ENCODE measurements around the gene PRPF31. TPM values are rescaled to one million over a fixed set of nuclear protein-coding genes. Genes with fewer than 3 reads are reported as not detected.
A peak's percentile ranks its signal among the peaks of the same experiment; 100 is the strongest.

Gene PRPF31
- total RNA-seq, 1 donor: 46.7 TPM

DNA sequence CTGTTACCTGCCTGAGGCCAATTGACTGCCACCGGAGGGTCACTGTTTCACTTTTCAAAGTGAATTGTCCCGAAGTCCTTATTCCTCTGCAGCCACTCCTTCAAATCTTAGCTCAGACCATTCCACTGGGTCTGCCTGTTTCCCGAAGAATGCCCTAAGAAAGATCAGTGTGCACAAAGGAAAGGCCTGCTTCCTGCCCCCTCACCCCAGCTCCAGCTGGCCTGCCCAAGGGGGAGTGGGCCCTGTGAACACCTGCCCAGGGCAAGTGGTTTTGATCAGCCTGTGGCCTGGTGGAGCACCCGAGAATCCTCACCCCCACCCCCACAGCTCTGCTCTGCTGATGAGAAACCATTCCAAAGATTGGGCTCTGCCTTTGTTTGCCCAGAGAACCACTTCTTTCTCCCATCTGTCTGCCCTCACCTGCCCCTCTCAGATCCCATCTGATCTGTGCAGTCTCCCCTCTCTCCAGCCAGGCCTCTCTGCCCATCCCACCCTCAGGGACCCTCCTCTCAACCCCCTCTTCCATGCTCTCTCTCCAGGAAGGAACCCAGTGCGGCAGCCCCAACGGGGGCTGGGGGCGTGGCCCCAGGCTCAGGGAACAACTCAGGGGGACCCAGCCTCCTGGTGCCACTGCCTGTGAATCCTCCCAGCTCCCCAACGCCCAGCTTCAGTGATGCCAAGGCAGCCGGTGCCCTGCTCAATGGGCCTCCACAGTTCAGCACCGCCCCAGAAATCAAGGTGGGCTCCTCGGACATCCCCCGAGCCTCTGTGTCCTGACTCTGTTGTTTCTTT, 33.7 kb downstream of the PRPF31 start:
- no peak overlapping the region for H2AFZ ChIP-seq (ENCODE audit: low read length)
- TF ChIP-seq, protein P1, sequence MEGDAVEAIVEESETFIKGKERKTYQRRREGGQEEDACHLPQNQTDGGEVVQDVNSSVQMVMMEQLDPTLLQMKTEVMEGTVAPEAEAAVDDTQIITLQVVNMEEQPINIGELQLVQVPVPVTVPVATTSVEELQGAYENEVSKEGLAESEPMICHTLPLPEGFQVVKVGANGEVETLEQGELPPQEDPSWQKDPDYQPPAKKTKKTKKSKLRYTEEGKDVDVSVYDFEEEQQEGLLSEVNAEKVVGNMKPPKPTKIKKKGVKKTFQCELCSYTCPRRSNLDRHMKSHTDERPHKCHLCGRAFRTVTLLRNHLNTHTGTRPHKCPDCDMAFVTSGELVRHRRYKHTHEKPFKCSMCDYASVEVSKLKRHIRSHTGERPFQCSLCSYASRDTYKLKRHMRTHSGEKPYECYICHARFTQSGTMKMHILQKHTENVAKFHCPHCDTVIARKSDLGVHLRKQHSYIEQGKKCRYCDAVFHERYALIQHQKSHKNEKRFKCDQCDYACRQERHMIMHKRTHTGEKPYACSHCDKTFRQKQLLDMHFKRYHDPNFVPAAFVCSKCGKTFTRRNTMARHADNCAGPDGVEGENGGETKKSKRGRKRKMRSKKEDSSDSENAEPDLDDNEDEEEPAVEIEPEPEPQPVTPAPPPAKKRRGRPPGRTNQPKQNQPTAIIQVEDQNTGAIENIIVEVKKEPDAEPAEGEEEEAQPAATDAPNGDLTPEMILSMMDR (IDR thresholded peaks at IDR 0.05; ENCODE audit: extremely low read depth, low read depth, low read length): no peak

DNA sequence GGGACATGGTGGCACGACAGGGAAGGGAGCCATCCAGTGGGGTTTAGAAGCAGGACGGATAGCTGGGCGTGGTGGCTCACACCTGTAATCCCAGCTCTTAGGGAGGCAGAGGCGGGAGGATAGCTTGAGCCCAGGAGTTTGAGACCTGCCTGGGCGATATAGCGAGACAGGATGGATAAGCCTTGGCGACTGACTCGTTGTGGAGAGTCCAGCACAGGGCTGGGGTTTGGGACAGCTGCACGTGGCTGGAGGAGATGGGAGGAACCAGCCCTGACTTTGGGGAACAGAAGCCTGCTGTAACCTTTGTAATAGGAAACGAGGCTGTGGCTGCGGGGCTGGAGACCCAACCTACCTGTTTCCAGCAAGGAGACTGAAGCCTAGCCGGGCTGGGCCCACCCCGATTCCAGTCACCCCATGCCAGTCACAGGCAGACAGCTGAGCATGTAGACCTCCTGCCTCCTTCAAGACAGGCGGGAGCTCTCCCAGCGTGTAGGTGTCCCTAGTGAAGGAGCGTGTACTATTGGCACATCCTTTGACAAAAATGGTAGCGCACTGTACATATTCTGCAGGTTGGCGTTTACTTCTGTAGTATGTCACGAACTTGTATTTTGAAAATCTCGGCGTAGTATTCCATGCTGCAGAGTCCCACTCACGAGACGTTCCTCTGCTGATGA, 35.9 kb downstream of the PRPF31 start:
- Histone ChIP-seq H4K20me1 (ENCODE audit: insufficient read depth, low read length) (peaks cover 30% of the 10 kb centered on the region), H3K4me3 (ENCODE audit: insufficient read depth, low read length) (no peak overlapping the region), H3K36me3 (ENCODE audit: insufficient read depth, low read length) (peaks cover 92% of the 10 kb centered on the region), H3K79me2 (ENCODE audit: insufficient read depth, low read length) (no peaks in the 10 kb centered on the region), H3K27ac (ENCODE audit: low read depth, low read length) (no peak overlapping the region), H3K4me2 (ENCODE audit: insufficient read depth, low read length) (no peak overlapping the region), H2AFZ (ENCODE audit: low read length) (no peak overlapping the region), H3K4me1 (ENCODE audit: insufficient read depth, low read length) (peaks cover 21% of the 10 kb centered on the region), H3K9me3 (ENCODE audit: low read depth, low read length) (no peaks in the 10 kb centered on the region), H3K27me3 (ENCODE audit: insufficient read depth, low read length) (no peaks in the 10 kb centered on the region)
- no peak for DNase-seq (ENCODE audit: insufficient read length, low spot score, missing footprints)
- TF ChIP-seq, protein P1 (IDR thresholded peaks at IDR 0.05; ENCODE audit: extremely low read depth, low read depth, low read length): no peak

More for the DNA sequence above, 33.7 kb downstream of the PRPF31 start:
- no peaks in the 10 kb centered on the region for H3K79me2 ChIP-seq (ENCODE audit: insufficient read depth, low read length)
- peaks cover 91% of the 10 kb centered on the region for H3K36me3 ChIP-seq (ENCODE audit: insufficient read depth, low read length)
- H3K4me2 ChIP-seq (ENCODE audit: insufficient read depth, low read length): no peak overlapping the region
- H3K4me1 ChIP-seq (ENCODE audit: insufficient read depth, low read length): peaks cover 13% of the 10 kb centered on the region
- peaks cover 32% of the 10 kb centered on the region for H4K20me1 ChIP-seq (ENCODE audit: insufficient read depth, low read length)
- no peak overlapping the region for H3K27ac ChIP-seq (ENCODE audit: low read depth, low read length)
- H3K27me3 ChIP-seq (ENCODE audit: insufficient read depth, low read length): no peaks in the 10 kb centered on the region
- no peaks in the 10 kb centered on the region for H3K9me3 ChIP-seq (ENCODE audit: low read depth, low read length)
- no peak for DNase-seq (ENCODE audit: insufficient read length, low spot score, missing footprints)
- no peak overlapping the region for H3K4me3 ChIP-seq (ENCODE audit: insufficient read depth, low read length)

GRCh38 chr19:54152267-54152666, 36.7 kb downstream of the PRPF31 start:
- Histone ChIP-seq H3K79me2 (ENCODE audit: insufficient read depth, low read length) (no peaks in the 10 kb centered on the region), H3K4me2 (ENCODE audit: insufficient read depth, low read length) (no peak overlapping the region), H3K27ac (ENCODE audit: low read depth, low read length) (no peak overlapping the region), H3K4me1 (ENCODE audit: insufficient read depth, low read length) (peaks cover 21% of the 10 kb centered on the region), H3K4me3 (ENCODE audit: insufficient read depth, low read length) (no peak overlapping the region), H3K27me3 (ENCODE audit: insufficient read depth, low read length) (no peaks in the 10 kb centered on the region), H3K36me3 (ENCODE audit: insufficient read depth, low read length) (peaks cover 92% of the 10 kb centered on the region), H3K9me3 (ENCODE audit: low read depth, low read length) (no peaks in the 10 kb centered on the region), H4K20me1 (ENCODE audit: insufficient read depth, low read length) (peaks cover 25% of the 10 kb centered on the region), H2AFZ (ENCODE audit: low read length) (no peak overlapping the region)
- TF ChIP-seq, protein P1 (IDR thresholded peaks at IDR 0.05; ENCODE audit: extremely low read depth, low read depth, low read length): no peak
- DNase-seq (ENCODE audit: insufficient read length, low spot score, missing footprints): no peak

GRCh38 chr19:54152878-54153524, 37.4 kb downstream of the PRPF31 start:
- Histone ChIP-seq H3K4me3 (ENCODE audit: insufficient read depth, low read length) (no peak overlapping the region), H3K27ac (ENCODE audit: low read depth, low read length) (peak overlapping the region; percentile 48), H3K36me3 (ENCODE audit: insufficient read depth, low read length) (peaks cover 91% of the 10 kb centered on the region), H2AFZ (ENCODE audit: low read length) (no peak overlapping the region), H3K9me3 (ENCODE audit: low read depth, low read length) (no peaks in the 10 kb centered on the region), H3K4me2 (ENCODE audit: insufficient read depth, low read length) (no peak overlapping the region), H3K4me1 (ENCODE audit: insufficient read depth, low read length) (peaks cover 21% of the 10 kb centered on the region), H4K20me1 (ENCODE audit: insufficient read depth, low read length) (peaks cover 19% of the 10 kb centered on the region), H3K79me2 (ENCODE audit: insufficient read depth, low read length) (peaks cover 1% of the 10 kb centered on the region), H3K27me3 (ENCODE audit: insufficient read depth, low read length) (no peaks in the 10 kb centered on the region)
- DNase-seq (ENCODE audit: insufficient read length, low spot score, missing footprints): no peak
- TF ChIP-seq, protein P1 (IDR thresholded peaks at IDR 0.05; ENCODE audit: extremely low read depth, low read depth, low read length): no peak
